Vein endothelial cell (primary cell): ENCODE results near the gene UGP2. TPM values are rescaled to one million over a fixed set of nuclear protein-coding genes. Genes with fewer than 3 reads are reported as not detected.

Source experiments
- small RNA-seq: library from RNA; depleted of rRNA; stranded (forward); fragments of <200 nt; gene quantifications from one replicate; pipeline ENCODE3, GENCODE V24; 2012
- total RNA-seq: library from RNA; depleted of rRNA; stranded (reverse); fragments of >200 nt; gene quantifications from 2 replicates; pipeline ENCODE4 v1.2.3, GENCODE V29; 2012

The UGP2 gene
- 84.4 and 90.5 TPM in 2 replicates for total RNA-seq

DNA sequence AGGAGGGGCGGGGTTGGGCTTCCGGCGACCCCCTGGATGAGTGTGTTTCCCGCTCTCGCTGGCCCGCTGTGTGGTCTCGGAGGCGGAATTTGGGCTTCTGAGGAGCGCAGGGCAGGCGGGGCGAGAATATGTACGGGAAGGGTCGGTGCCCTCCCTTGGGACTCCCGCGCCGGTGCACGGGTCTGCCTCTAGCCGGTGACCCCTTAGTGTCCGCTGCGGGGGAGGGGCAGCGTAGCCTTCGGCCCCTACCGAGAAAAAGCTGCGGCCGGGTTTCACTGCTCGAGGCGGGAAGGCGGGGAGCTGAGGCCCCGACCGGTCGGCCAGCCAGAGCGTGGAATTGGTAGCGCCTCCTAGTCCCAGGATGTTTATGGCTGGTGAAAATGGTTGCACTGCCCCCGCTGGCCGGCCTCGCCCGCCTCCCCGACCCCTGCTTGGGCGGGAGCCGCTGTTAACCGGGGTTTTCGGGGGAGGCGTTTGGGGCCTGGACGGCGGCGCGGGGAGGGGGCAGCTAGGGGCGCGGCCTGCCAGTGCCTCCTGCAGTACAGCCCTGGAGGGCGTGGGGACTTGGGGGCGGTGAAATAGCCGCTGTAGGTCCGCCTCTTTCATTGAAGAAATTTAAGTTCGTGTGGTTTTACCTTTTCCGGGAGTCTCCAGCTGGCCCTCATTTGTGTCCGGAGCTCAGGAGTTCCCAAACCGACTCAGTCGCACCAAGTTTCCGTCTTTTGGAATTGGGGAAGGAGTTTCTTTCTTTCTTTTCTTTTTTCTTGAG lies at the start of gene UGP2:
TSS of gene UGP2 (plus strand) at position 643 of the 769 bp plus-strand sequence. CDS start 290 bp downstream, outside the sequence.

Small RNA genes within 50 kb of the gene (small RNA-seq; reads per million reads assigned to genes)
- gene RF01293 = not detected

Other genes with a start within 250 kb of the UGP2 start
- gene VPS54, start 177.5 kb downstream of the UGP2 start, total RNA-seq = 15.7 and 17.1 TPM in 2 replicates